Lower leg skin (tissue), 3 donors: ENCODE data around the gene ARHGEF10L.

Source experiments
- CTCF ChIP-seq, 3 donors: fragments of 450-650 bp; IDR thresholded peaks; one replicate each; pipeline ENCODE4 v1.5.1; 2016; ENCODE audit warnings: antibody characterized with exemption in 3 of 3, mild to moderate bottlenecking in 3 of 3, moderate library complexity in 2 of 3
- POLR2A ChIP-seq, 2 donors: fragments of 450-650 bp; IDR thresholded peaks; one replicate each; pipeline ENCODE4 v1.6.1; 2016 to 2017; ENCODE audit warnings: antibody characterized with exemption in 2 of 2, mild to moderate bottlenecking in 1 of 2, moderate library complexity in 1 of 2

GRCh38 chr1:17601643-17602382 lies 62.3 kb downstream of the ARHGEF10L start:
- TF ChIP-seq POLR2A (IDR thresholded peaks at IDR 0.05) (no peak), CTCF (IDR thresholded peaks at IDR 0.05) (no peak)
